Neural cell (in vitro differentiated cells): ENCODE data around the gene NUBPL.

Experiments used
- EZH2 ChIP-seq: fragments of 200-600, 300-800 bp; shearing (Covaris generic), sonication (generic); IDR thresholded peaks from 2 replicates; pipeline ENCODE4 v1.6.1; 2014; ENCODE audit warnings: antibody characterized with exemption, low read length, borderline replicate concordance, mild to moderate bottlenecking; ENCODE audit not compliant: insufficient read depth, poor library complexity, severe bottlenecking
- POLR2AphosphoS5 ChIP-seq: IDR thresholded peaks from 2 replicates; pipeline ENCODE4 v1.6.1; 2012
- REST ChIP-seq: IDR thresholded peaks from 2 replicates; pipeline ENCODE4 v1.6.1; 2012; ENCODE audit warnings: borderline replicate concordance
- TF ChIP-seq, protein P1 (sequence below): fragments of 450-650 bp; IDR thresholded peaks from 2 replicates; pipeline ENCODE4 v1.5.1; 2014; ENCODE audit warnings: antibody characterized with exemption, mild to moderate bottlenecking, moderate library complexity; ENCODE audit not compliant: poor library complexity, severe bottlenecking

DNA sequence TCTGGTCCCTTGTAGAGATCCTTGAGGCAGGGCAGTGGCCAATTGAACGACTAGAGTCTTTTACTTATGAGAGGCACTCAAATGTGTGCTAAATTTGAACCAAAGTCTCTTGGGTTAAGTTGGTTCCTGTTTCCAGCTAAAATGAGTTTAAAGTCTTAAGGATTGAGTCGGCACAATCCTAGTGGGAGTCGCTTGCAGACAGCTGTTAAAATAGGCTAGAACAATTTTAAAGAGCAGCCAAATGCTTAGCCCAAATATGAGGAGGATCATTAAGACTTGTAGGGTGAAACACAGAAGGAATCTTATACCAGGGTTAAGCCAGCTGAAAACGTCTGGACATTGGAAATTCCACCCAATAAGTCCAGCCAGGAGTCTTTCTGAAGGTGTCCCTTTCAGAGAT is 216.1 kb downstream of the NUBPL start:
- TF ChIP-seq, protein P1, sequence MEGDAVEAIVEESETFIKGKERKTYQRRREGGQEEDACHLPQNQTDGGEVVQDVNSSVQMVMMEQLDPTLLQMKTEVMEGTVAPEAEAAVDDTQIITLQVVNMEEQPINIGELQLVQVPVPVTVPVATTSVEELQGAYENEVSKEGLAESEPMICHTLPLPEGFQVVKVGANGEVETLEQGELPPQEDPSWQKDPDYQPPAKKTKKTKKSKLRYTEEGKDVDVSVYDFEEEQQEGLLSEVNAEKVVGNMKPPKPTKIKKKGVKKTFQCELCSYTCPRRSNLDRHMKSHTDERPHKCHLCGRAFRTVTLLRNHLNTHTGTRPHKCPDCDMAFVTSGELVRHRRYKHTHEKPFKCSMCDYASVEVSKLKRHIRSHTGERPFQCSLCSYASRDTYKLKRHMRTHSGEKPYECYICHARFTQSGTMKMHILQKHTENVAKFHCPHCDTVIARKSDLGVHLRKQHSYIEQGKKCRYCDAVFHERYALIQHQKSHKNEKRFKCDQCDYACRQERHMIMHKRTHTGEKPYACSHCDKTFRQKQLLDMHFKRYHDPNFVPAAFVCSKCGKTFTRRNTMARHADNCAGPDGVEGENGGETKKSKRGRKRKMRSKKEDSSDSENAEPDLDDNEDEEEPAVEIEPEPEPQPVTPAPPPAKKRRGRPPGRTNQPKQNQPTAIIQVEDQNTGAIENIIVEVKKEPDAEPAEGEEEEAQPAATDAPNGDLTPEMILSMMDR: no peak
- TF ChIP-seq REST (no peak), POLR2AphosphoS5 (no peak), EZH2 (no peak)
